Activated naive CD8-positive, alpha-beta T cell (primary cell): Measurements from ENCODE around the gene GDNF.

Experiments
- H3K27ac Mint-ChIP-seq: one replicate; pipeline ENCODE4 v1.8.0; 2021; ENCODE audit warnings: mixed read lengths
- H3K27me3 Mint-ChIP-seq: one replicate; pipeline ENCODE4 v1.8.0; 2021; ENCODE audit warnings: mixed read lengths
- H3K36me3 Mint-ChIP-seq: one replicate; pipeline ENCODE4 v1.8.0; 2021; ENCODE audit warnings: mixed read lengths
- H3K4me1 Mint-ChIP-seq: one replicate; pipeline ENCODE4 v1.8.0; 2021; ENCODE audit warnings: low read depth, mixed read lengths
- H3K4me3 Mint-ChIP-seq: one replicate; pipeline ENCODE4 v1.8.0; 2021; ENCODE audit warnings: mild to moderate bottlenecking, mixed read lengths
- H3K9me3 Mint-ChIP-seq: one replicate; pipeline ENCODE4 v1.8.0; 2021; ENCODE audit warnings: low read depth, mixed read lengths

GDNF gene

GRCh38 chr5:37837414-37838032, 2.3 kb downstream of the GDNF start:
- no peaks in the 10 kb centered on the region for H3K36me3 Mint-ChIP-seq
- H3K27ac Mint-ChIP-seq, result no peak overlapping the region
- peaks cover 48% of the 10 kb centered on the region for H3K27me3 Mint-ChIP-seq
- H3K4me3 Mint-ChIP-seq, result peak overlapping the region; percentile 73
- no peaks in the 10 kb centered on the region for H3K9me3 Mint-ChIP-seq
- peaks cover 32% of the 10 kb centered on the region for H3K4me1 Mint-ChIP-seq

- Mint-ChIP-seq H3K9me3 (no peaks in the 10 kb centered on the region), H3K4me3 (peak overlapping the region; percentile 73), H3K27me3 (peaks cover 46% of the 10 kb centered on the region), H3K4me1 (peaks cover 32% of the 10 kb centered on the region), H3K36me3 (no peaks in the 10 kb centered on the region), H3K27ac (no peak overlapping the region)
Observed at GRCh38 chr5:37836592-37837413, 3.0 kb downstream of the GDNF start.

- Mint-ChIP-seq H3K4me1 (peaks cover 32% of the 10 kb centered on the region), H3K9me3 (no peaks in the 10 kb centered on the region), H3K4me3 (no peak overlapping the region), H3K27me3 (peaks cover 45% of the 10 kb centered on the region), H3K27ac (no peak overlapping the region), H3K36me3 (no peaks in the 10 kb centered on the region)
Observed at GRCh38 chr5:37836235-37836591, 3.6 kb downstream of the GDNF start.

GRCh38 chr5:37835380-37835973, 4.4 kb downstream of the GDNF start:
- Mint-ChIP-seq H3K27me3 (peaks cover 42% of the 10 kb centered on the region), H3K27ac (no peak overlapping the region), H3K4me3 (no peak overlapping the region), H3K36me3 (no peaks in the 10 kb centered on the region), H3K4me1 (peaks cover 30% of the 10 kb centered on the region), H3K9me3 (no peaks in the 10 kb centered on the region)

- no peak overlapping the region for H3K27ac Mint-ChIP-seq
- H3K9me3 Mint-ChIP-seq, result no peaks in the 10 kb centered on the region
- peaks cover 44% of the 10 kb centered on the region for H3K27me3 Mint-ChIP-seq
- H3K4me3 Mint-ChIP-seq, result no peak overlapping the region
- H3K36me3 Mint-ChIP-seq, result no peaks in the 10 kb centered on the region
- H3K4me1 Mint-ChIP-seq, result peaks cover 30% of the 10 kb centered on the region
Observed at GRCh38 chr5:37834542-37835379, 5.1 kb downstream of the GDNF start.

GRCh38 chr5:37833990-37834389, 5.9 kb downstream of the GDNF start:
- Mint-ChIP-seq H3K36me3 (no peaks in the 10 kb centered on the region), H3K4me3 (no peak overlapping the region), H3K9me3 (no peaks in the 10 kb centered on the region), H3K27me3 (peaks cover 46% of the 10 kb centered on the region), H3K4me1 (peaks cover 26% of the 10 kb centered on the region), H3K27ac (no peak overlapping the region)

GRCh38 chr5:37831821-37832534, 7.9 kb downstream of the GDNF start:
- no peaks in the 10 kb centered on the region for H3K9me3 Mint-ChIP-seq
- peaks cover 33% of the 10 kb centered on the region for H3K27me3 Mint-ChIP-seq
- no peak overlapping the region for H3K27ac Mint-ChIP-seq
- no peak overlapping the region for H3K4me3 Mint-ChIP-seq
- peaks cover 8% of the 10 kb centered on the region for H3K4me1 Mint-ChIP-seq
- H3K36me3 Mint-ChIP-seq, result no peaks in the 10 kb centered on the region

GRCh38 chr5:37830348-37830747, 9.5 kb downstream of the GDNF start:
- H3K4me1 Mint-ChIP-seq, result peaks cover 1% of the 10 kb centered on the region
- H3K27me3 Mint-ChIP-seq, result peaks cover 29% of the 10 kb centered on the region
- H3K9me3 Mint-ChIP-seq, result no peaks in the 10 kb centered on the region
- no peak overlapping the region for H3K4me3 Mint-ChIP-seq
- H3K27ac Mint-ChIP-seq, result no peak overlapping the region
- H3K36me3 Mint-ChIP-seq, result no peaks in the 10 kb centered on the region

GRCh38 chr5:37825334-37825915, 14.4 kb downstream of the GDNF start:
- Mint-ChIP-seq H3K4me3 (no peak overlapping the region), H3K27ac (no peak overlapping the region), H3K36me3 (no peaks in the 10 kb centered on the region), H3K27me3 (peaks cover 12% of the 10 kb centered on the region), H3K9me3 (no peaks in the 10 kb centered on the region), H3K4me1 (no peaks in the 10 kb centered on the region)

- Mint-ChIP-seq H3K36me3 (no peaks in the 10 kb centered on the region), H3K4me3 (no peak overlapping the region), H3K9me3 (no peaks in the 10 kb centered on the region), H3K27me3 (peaks cover 7% of the 10 kb centered on the region), H3K27ac (no peak overlapping the region), H3K4me1 (no peaks in the 10 kb centered on the region)
Observed at GRCh38 chr5:37823433-37824152, 16.2 kb downstream of the GDNF start.

- Mint-ChIP-seq H3K36me3 (peaks cover 2% of the 10 kb centered on the region), H3K4me3 (no peak overlapping the region), H3K27ac (no peak overlapping the region), H3K4me1 (no peaks in the 10 kb centered on the region), H3K27me3 (peaks cover 3% of the 10 kb centered on the region), H3K9me3 (no peaks in the 10 kb centered on the region)
Observed at GRCh38 chr5:37816883-37817282, 23.0 kb downstream of the GDNF start.

GRCh38 chr5:37816331-37816730, 23.5 kb downstream of the GDNF start:
- peaks cover 2% of the 10 kb centered on the region for H3K36me3 Mint-ChIP-seq
- H3K27me3 Mint-ChIP-seq, result peaks cover 3% of the 10 kb centered on the region
- no peaks in the 10 kb centered on the region for H3K9me3 Mint-ChIP-seq
- no peak overlapping the region for H3K4me3 Mint-ChIP-seq
- no peaks in the 10 kb centered on the region for H3K4me1 Mint-ChIP-seq
- no peak overlapping the region for H3K27ac Mint-ChIP-seq

GRCh38 chr5:37815913-37816312, 23.9 kb downstream of the GDNF start:
- Mint-ChIP-seq H3K36me3 (peaks cover 2% of the 10 kb centered on the region), H3K9me3 (no peaks in the 10 kb centered on the region), H3K4me1 (no peaks in the 10 kb centered on the region), H3K27me3 (peaks cover 3% of the 10 kb centered on the region), H3K27ac (no peak overlapping the region), H3K4me3 (no peak overlapping the region)
